Left lobe of liver (tissue), 2 donors: ENCODE data around the gene DYNC1I1. TPM values are rescaled to one million over a fixed set of nuclear protein-coding genes. Genes with fewer than 3 reads are reported as not detected.

ENCODE experiments used
- ATAC-seq: fragments of 200-7000 bp; cut with Tn5 transposase; one replicate; pipeline ENCODE4 v1.9.1; 2020; ENCODE audit warnings: mild to moderate bottlenecking, moderate library complexity
- DNase-seq: peaks from one replicate; pipeline ENCODE4 v3.0.0-alpha.2; 2020; ENCODE audit warnings: low spot score
- total RNA-seq: library from RNA; stranded (reverse); gene quantifications from one replicate; pipeline ENCODE4 v1.2.1, GENCODE V29; 2021
- donor health status: DM: no; HTN: no; CAD: no; lungs with moderate emphysema.
- donor health status: DM: no; HTN: yes; CAD: no.

Gene DYNC1I1
- total RNA-seq, 1 donor from 2014 or later = 0.15 TPM

DNA sequence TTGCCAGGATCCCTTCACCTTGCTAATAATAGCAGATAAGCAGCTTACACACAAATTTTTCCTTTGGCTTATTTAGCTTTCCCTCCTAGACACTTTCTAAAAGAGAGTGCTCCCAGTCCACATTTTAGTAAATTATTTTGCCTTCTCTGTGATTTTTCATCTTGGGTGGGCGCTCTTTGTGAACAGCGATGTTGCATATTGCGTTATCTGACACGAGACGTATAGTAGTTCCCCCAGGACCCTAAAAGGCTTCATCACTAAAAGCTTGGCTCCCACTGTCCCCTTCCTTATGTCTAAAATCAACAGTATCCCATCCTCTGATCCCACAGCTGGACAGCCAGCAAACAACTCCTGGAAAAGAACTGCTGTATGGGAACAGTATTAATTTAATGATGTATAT lies 232.9 kb downstream of the DYNC1I1 start:
- no peak for ATAC-seq
- DNase-seq = no peak

GRCh38 chr7:96009148-96009547 lies 236.8 kb downstream of the DYNC1I1 start:
- ATAC-seq (no peak), DNase-seq (no peak)

- ATAC-seq = no peak
Measured at GRCh38 chr7:96013836-96014235, 241.5 kb downstream of the DYNC1I1 start.

GRCh38 chr7:96014617-96015016 lies 242.3 kb downstream of the DYNC1I1 start:
- ATAC-seq = no peak
- no peak for DNase-seq

More at GRCh38 chr7:96013836-96014235, 241.5 kb downstream of the DYNC1I1 start:
- DNase-seq = no peak

DNA sequence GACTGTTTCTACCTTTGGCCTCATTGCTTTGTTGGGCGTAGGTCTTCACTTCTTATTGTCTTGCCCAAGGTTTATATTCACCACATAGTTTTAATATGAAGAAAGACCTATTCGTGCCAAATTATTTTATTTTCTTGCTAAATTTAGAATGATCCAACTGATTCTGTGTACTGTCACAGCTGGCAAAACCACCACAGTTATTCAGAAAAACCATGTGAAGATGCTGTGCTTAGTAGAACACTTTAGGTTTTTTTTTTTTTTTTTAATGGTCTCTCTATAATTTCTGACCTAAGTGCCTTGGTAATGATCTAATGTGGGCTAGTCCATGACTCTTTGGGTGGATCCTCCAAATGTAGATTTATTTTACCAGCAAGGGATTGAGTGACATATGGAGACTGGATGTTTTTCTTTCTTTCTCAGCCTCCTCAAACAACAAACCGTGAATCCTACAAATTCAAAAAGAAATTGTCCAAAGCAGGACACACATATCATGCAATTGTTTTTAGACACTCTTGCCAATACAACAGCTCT lies 243.8 kb downstream of the DYNC1I1 start:
- DNase-seq (no peak), ATAC-seq (no peak)

DNA sequence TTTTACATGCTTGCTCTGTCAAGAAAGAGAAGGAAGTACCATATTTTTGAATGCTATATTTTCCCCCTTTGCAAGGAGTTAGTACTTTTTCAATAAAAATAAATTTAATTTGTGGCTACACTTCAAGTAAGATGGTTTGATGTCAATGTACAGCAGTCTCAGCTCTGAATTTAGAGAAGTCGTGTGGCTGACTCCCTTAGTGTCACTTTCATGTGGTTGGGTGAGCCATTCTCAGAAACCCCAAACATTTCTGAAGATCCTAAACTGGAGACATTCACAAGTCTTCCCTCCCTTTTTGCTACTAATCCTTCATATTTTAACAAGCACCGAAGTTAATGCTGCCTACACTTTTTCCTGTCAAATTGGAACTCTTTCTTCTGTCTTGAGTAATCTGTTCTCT lies 244.4 kb downstream of the DYNC1I1 start:
- ATAC-seq = no peak
- no peak for DNase-seq

DNA sequence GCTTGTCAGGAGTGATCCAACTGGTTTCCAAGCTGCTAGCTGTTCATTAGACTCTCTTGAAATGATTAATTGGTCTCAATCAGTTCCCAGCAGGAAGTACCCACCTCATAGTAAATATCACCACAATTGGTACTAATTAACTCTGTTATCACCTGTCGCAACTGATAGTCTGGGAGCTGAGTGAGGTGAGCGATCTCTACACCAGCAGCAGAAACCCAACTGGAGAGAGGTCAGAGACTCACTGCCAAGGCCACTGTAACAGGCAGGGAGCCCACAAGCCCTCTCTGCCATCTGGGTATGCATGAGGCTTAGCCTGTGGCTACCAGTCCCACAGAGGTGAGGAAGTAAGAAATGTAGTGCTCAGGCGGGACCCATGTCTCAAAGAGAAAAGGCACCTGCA lies 245.5 kb downstream of the DYNC1I1 start:
- DNase-seq (no peak), ATAC-seq (no peak)

DNA sequence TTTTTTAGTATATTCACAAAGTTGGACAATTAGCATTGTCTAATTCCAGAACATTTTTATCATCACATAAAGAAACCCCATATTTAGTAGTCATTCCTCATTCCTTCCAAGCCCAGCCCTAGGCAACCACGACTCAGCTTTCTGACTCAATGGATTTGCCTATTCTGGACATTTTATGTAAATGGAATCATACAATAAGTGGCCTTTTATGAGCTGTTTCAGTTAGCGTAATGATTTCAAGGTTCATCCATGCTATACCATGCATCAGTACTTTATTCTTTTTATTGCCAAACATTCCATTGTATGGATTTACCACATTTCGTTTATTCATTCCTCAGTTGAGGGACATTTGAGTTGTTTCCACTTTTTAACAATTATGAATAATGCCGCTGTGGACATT lies 249.2 kb downstream of the DYNC1I1 start:
- DNase-seq (no peak), ATAC-seq (no peak)

GRCh38 chr7:96023387-96023786 lies 251.0 kb downstream of the DYNC1I1 start:
- DNase-seq (no peak), ATAC-seq (no peak)

DNA sequence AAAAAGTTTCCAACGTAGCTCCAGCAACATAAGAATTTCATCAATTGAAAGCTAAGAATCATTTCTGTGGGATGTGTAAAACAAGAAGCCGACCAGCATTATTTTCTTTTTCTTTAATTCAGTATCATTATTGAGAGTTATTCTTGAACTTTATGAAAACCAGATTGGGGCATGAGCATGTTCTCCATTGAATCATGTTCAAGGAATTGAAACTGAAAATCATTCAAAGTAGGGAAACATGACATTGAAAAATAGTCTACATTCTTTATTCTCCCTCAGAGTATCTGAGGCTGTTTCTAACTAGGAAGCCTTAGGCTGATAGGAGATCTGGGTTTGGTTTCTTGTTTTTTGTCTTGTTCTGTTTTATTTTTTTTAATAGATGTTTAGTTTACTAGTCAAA lies 253.7 kb downstream of the DYNC1I1 start:
- ATAC-seq (no peak), DNase-seq (no peak)

GRCh38 chr7:96026611-96027010 lies 254.3 kb downstream of the DYNC1I1 start:
- DNase-seq (no peak), ATAC-seq (no peak)

DNA sequence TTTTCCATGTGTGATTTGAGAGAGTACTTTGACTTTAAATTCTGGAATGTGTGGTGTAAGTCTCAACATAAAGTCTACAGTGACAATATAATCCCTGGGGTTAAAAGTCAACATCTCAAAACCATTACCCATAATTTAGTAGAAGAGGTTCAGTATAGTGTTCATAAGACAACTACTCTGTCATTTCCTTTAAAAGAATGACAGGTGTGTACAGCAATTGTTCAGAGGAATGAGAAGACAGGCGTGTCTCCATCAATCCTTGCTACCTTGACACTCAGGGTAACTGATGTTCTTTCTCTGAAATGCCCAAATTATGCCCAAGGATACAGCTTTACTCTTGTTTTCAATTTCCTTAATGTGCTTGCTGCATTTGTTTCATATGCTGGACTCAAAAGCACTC lies 256.4 kb downstream of the DYNC1I1 start:
- ATAC-seq = no peak
- no peak for DNase-seq

- DNase-seq (no peak), ATAC-seq (no peak)
Measured at GRCh38 chr7:96033009-96033598, 260.8 kb downstream of the DYNC1I1 start.

DNA sequence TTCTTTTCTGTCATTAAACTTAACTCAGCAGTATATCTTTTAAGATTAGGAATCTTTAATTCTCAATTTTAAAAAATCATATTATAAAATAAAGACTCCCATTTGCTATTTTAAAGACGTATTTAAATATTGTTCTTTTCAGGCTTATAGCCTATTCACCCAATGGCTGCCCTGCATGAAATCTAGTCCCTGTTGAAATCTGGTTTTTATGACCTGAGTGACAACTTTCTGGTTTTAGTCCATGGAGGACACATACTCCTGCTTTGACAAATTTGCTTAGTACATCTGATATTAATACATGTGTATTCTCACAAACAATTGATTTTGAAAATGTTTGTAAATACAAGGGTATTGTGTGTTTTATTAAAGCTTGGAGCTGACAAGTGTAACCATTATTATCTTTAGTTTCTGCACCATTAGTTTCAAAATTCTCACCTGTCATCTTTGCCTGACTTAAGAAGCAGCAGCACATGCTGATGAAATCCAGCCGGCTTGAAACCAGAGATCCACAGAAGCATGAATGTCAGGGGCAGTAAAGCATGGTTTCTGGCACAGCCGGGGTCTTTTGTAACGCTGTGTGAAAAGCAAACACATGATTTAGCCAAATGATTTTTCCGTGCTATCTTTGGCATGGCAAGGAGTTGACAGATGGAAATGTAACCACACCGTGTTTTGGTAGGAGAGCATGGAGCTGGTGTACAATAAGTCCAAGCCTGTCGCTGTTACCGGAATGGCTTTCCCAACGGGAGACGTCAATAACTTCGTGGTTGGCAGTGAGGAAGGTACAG lies 262.8 kb downstream of the DYNC1I1 start:
- ATAC-seq = no peak
- DNase-seq = no peak

- DNase-seq = no peak
Measured at GRCh38 chr7:96040250-96040772, 268.0 kb downstream of the DYNC1I1 start.

GRCh38 chr7:96041171-96041570 lies 268.8 kb downstream of the DYNC1I1 start:
- DNase-seq = no peak
- no peak for ATAC-seq

More at GRCh38 chr7:96040250-96040772, 268.0 kb downstream of the DYNC1I1 start:
- no peak for ATAC-seq

- DNase-seq = no peak
- no peak for ATAC-seq
Measured at GRCh38 chr7:96045181-96045580, 272.8 kb downstream of the DYNC1I1 start.

DNA sequence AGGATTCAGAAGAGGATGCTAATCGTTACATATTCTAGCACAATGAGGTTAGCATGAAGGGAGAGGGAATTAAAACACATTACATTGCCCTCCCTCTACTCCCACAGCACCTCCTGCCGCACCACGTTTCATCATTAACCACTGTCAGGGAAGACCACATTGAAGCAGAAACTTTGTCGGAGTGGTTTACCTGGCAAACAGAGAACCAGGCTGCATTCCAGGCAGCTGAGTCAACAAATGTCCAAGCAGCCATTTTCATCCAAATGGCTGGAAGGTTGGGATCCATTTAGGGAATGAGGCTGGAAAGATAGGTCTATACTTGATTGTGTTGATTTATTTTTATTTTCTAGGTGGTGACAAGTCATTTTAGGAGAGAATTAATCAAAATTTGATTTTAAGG lies 273.6 kb downstream of the DYNC1I1 start:
- DNase-seq = no peak

DNA sequence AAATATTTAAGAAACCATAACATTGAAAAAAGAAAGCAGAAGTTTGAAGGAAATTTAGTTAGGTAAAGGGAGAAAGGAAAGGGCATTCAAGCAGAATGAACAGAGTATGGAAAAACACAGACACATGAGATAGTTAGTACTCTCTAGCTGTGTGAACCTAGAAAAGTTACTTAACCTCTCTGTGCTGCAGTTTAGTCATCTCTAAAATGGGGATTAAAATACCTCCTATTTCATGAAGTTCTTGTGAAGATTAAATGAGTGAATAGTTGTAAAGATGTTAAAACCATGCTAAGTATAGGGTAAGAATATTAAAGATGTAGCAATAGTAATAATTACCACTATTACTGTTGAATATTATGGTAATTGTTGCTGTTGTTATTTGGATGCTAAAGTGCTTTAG lies 279.9 kb downstream of the DYNC1I1 start:
- ATAC-seq = no peak

More for the DNA sequence above, 273.6 kb downstream of the DYNC1I1 start:
- ATAC-seq = no peak

GRCh38 chr7:96052860-96053470 lies 280.6 kb downstream of the DYNC1I1 start:
- DNase-seq (no peak), ATAC-seq (no peak)

More for the DNA sequence above, 279.9 kb downstream of the DYNC1I1 start:
- DNase-seq = no peak

- DNase-seq (no peak), ATAC-seq (no peak)
Measured at GRCh38 chr7:96055717-96056116, 283.4 kb downstream of the DYNC1I1 start.

GRCh38 chr7:96059075-96059474 lies 286.7 kb downstream of the DYNC1I1 start:
- ATAC-seq = no peak
- DNase-seq = no peak
